Ecto neural progenitor cell (in vitro differentiated cells): ENCODE measurements around the gene POSTN.

Experiments used
- DNase-seq: peaks from one replicate; pipeline ENCODE4 v3.0.0-alpha.2; 2018; ENCODE audit warnings: low spot score

The POSTN gene

DNA sequence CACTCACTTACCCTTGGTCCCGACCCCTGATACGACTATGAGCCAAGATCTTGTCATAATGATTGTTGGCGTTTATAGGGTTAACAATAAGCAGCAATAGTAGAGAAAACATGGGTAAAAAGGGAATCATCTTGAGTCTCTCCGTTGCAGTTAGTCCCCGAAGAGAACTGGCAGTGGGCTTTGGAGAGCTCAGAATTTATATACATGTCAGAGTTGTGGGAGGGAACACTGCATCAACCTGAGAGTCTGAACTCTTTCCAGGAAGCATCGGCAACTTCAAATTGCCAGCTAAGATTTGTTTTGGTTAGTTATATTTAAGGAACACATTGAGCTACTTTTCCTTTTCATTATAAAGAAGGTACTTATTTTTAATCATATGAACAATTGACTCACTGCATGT, at the start of gene POSTN:
Gene POSTN (minus strand): TSS at position 172 of the 400 bp plus-strand sequence. CDS start 42 bp downstream, at position 130.
- no peak for DNase-seq

DNA sequence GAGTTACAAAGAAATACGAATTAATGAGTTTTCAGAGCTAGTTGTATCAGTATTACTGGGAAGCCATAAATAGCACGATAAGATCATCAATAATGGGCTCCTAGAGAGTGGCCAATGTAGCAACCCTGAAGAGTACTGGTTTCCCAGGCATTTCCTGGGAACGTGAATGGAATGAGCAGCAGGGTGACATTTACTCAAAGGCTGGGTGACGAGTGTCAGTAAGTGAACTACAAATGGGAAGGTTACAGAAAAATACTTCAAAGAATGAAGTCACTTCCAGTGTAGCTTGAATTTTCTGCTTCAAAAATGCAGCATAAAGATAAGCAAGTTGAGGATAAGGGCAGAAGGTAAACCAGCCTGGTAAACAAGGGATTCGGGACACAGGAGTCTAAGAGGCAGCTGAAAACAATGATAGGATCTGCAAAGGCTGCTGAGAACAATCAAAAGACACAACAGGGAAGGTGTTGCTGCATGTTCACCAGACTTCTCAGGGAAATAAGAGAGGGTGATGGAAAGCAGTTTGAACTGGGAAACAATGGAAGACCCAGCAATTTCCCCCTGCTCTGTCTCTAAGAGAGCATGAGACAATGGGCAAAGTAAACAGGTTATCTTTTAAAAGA, 48.6 kb upstream of the POSTN start:
- DNase-seq = no peak

DNA sequence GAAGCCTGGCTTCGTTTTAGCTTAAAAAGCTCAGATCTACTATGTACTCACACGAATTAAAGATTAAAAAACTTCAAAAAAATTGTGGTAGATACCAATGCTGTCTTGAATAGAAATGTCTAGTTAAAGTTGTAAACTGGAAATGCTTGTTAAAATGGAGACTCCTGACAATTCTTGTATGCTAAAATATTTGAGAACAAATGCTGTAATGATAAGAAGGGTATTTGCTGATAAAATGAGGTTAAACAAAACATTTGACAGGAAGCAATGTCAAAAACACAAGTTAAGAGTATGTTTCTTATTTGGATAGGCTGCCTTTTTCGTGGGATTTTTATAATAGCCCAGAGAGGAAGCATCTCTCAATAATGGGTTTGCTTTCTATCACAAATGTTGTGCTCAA, 48.0 kb upstream of the POSTN start:
- no peak for DNase-seq

- DNase-seq = no peak
Observed at GRCh38 chr13:37645181-37645740, 46.7 kb upstream of the POSTN start.

- DNase-seq = no peak
Observed at GRCh38 chr13:37641391-37641790, 42.8 kb upstream of the POSTN start.

DNA sequence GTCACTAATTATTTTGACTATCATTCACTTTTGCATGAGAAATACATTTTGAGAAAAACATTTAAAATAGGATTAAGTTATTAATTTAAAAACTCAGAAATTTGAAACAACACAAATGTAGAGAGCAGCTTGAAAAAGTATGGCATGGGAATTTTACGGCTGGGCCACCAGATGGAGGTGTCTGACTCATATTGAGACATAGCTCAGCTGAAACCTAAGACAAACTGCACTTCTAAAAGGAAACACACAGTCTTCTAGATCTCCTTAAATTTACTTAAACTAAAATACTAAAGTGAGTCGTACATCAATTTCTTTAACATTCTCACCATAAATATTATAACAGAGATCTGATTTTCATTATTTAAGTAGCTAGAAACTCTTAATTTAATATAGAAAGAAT, 41.9 kb upstream of the POSTN start:
- no peak for DNase-seq

DNA sequence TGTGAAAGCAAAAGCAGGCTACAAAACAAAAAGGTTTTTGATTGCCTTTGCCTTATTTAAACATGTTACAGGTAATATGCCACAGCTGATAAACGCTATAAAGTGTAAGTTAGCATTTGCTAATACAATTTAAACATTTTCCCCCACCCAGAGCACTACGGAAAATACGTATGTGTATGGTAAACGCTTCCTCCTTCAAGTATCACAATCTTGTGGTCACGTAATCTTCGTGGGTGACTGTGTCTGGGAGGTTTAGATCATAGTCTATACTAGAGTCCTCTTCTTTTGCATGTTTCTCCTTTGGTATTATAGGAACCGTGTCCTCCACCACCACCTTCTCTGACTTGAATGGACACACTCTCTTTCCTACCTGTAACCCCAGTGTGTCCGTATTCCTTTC, 38.1 kb upstream of the POSTN start:
- no peak for DNase-seq

DNA sequence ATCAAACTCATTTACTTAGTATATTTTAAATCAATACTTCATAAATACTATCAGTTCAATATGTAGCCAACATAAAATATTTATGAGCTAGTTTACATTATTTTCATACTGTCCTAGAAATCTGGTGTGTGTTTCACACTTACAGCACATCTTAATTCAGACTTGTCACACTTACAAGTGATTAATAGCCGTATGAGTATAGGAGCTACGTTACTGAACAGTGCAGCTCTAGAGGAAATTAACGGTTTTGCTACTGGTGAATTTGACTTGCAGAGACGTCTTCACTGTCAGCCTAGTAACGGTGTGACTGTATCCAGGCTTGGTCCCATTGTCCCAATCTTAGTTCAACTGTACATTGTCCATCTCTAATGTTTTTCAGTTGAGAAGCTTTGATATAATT, 33.7 kb upstream of the POSTN start:
- DNase-seq = no peak

- no peak for DNase-seq
Observed at GRCh38 chr13:37627428-37627827, 28.9 kb upstream of the POSTN start.

DNA sequence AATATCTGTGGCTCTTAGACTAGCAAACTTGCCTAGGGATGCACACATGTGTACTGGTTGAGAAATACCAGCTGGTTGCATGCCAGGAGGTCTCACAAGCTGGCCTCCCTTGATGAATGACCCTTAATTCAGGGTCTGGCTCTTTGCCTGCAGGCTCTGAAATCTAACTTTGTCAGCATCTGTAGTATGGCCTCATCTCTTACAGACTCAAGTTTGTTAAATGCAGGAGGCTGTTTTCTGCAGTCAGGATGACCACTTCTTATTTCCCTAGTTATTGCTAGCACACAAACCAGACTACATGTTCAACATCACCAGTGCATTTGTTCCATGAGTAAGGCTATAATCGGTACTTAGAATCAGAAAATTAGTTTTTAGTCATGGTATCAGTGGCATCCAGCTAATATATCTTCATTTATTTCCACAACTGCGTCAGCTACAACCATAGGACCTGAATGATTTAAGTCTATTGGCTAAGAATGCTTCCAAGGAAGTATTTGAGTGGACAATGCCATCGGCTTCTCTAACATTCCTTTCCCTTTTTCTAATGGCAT, 23.3 kb upstream of the POSTN start:
- DNase-seq = no peak

DNA sequence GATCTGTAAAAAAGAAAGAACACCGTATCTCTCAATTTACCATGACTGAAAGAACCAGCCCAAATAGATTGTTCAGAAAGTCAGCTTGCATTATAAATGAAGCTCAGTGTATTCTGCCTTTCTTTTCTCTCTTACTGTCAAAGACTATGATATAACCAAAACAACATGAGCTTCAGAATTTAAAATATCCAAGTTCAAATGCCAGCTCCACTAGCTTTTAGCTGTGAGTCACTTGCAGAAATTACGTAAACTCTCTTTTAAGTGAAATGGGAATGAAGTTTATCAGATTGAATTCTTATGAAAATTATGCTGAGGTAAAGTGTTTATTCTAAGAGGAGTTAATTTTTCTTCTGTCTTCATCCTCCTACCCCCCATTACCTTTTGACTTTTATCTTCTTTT, 20.0 kb upstream of the POSTN start:
- DNase-seq = no peak

DNA sequence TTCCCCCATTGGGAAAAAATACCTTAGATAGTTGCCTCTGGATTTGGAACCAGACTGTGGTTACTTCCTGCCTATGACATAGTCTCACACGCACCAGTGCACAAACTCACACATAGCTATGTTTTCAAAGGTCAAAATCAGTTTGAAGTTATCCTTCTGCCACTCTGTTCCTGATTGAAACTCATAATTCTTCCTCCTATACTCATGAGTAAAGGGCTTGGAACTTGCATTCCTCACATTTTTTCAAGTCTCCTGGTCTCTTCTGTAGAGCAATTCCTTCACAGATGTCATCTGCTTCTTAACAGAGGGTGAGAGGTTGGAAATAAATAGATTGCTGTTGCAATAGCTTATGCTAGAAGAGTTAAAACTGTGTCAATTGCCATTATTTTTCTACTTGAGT, 18.6 kb upstream of the POSTN start:
- no peak for DNase-seq

DNA sequence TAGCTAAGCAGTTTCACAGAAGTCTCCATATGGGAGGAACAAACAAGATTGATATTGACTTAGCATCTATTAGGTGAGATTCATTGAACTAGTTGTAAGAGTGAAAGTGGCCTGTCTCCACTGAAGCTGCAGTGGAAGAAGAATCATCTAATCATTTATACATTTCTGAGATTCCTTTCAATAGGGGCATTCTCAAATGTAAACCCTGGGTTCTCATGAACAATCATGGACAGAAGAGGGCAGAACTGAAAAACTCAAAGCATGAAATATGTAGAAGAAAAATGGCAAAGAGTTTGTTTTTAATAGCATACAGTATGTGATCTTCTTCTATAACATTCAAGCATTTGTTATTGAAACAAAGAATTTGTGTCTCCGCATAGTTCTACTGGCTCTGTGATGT, 17.6 kb upstream of the POSTN start:
- no peak for DNase-seq

GRCh38 chr13:37615276-37615675, 16.7 kb upstream of the POSTN start:
- no peak for DNase-seq

DNA sequence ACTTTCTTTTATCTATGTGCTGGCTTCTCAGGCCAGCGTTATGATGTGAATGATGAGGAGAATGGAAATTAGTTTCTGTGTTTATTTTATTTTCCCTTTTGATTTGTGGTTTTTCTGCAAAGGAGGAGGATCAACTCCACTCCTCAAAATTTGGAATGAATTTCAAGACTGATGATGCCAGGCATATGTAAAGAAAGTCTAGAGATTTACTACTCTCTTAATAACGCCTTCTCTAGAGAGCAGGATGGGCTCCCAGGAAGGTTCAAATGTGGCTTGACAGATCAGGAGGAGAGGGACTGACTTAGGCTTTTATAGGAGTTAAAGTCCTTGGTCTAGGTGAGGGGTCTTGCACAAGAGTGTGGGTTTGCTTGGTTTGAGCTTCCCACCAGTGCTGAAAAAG, 15.1 kb upstream of the POSTN start:
- DNase-seq = no peak

DNA sequence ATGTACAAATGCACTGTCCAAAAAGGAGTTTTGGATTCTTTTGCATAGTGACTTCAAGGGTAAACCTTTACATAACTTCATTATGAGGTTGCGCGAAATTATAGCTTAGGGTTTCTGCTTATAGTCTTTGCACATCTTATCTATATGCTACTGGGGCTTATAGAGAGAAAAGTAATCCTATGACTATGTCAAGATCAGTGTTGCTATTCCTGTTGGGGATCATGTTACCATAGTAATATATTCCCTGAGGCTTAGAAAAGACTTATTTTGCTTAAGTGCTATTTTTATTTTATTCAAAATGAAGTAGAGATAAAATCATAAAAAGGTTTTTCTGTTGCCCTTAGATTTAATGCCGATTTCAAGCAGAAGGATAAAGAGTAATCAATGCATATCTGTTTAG, 14.7 kb upstream of the POSTN start:
- no peak for DNase-seq

- no peak for DNase-seq
Observed at GRCh38 chr13:37608750-37609339, 10.3 kb upstream of the POSTN start.

DNA sequence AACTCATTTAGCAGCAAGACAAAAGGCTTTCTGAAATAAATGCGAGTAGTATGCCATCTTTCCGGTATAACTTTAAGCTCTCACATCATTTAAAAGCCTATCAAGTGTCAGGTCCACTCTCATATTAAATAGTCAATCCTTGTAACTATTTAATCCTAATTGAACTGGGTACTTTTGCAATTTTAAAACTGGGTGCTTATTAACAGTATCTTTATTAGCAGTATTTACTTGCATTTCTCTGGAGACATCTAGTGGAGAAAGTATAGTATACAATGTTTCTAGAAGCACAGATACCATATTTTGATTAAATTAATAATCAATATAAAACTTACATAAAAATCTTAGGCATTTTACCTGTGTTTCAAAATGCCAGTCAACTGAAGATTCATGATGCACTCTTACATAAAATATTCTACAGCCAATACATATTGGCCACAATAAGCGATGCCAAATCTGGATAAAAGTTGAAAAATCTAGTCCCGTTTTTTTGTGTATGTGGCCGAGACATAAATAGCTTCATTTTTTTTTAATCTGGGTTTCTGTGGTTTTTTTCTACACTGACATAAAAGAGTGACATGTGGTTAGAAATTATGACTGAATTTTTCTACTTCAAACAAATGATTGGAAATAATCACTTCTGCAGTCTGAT, 4.3 kb upstream of the POSTN start:
- no peak for DNase-seq

DNA sequence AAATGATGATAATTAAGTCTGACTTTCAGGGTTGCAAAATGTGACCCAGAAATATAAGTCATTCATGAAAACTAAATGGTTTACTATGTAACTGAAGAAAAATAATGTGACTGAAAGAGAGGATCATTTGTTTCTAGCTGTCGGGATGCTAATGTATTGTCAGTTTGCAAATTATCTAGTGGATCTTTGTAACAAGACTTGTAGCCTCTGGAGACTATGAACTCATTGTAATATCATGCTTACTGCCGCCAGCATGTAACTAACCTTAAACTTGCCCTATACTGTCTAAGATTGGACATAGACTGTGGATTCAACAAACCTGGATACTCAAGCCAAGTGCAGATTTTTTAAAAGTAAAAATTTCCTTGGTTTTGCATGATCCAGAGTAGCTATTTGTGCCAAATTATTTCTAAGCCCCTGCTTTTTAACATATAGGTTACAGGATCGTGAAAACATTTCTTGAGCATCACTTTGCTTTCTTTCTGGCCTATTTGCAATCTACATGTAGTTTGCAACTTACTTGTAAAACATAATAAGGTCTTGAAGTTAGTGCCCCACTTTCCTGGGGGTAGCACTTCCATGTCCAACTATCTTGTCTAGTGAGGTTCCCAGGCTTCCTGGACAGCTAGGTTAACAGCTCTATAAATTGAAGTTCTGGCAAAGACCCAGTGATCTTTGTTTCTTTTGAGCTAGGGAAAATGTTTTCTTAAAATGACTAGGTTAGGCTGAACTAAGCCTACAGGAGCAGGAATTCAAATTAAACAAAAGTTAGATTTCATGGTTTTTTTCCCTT, 3.3 kb upstream of the POSTN start:
- DNase-seq = no peak

DNA sequence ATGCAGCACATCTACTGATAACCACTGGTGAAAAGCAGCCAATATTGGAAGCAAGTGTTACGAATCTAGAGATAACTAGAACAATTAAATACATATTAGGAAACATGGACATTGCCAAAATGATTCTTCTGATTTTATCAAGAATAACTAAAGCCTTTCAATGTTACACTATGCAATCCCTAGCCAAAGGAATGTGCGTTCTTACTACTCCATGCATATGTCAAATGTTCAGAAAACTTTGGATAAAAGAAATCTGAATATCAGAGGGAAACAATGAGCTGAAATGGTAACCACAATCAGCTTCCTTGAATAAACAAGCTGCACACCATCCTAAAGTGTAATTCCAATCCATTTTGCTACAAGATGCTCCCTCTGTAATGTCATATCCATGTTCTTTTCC, 951 bp upstream of the POSTN start:
- DNase-seq = no peak

GRCh38 chr13:37597477-37598025, 1.0 kb downstream of the POSTN start:
- DNase-seq = no peak

DNA sequence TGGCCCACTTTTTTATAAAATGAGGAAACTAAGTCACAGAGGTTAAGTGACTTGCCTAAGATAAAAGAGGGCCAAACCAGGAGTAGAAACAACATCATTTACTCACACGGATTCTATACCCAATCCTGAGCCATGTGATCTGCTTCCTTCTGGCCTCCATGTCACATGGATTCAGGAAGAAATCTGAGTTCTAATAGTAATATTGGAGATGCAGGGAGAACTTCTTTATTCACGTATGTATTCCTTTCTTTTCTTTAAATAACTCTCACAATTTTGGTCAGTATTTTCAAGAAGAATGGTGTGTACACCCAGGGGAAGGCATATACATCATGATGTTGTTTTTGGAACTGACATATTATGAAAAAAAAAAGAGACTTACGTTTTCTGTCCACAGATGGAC, 1.8 kb downstream of the POSTN start:
- DNase-seq = no peak
